GM18861 (cell line): ENCODE measurements around the gene GPR21.

ENCODE experiments used
- ATAC-seq: cut with Tn5 transposase; IDR thresholded peaks from one replicate; pipeline ENCODE4 v1.9.1; 2021; ENCODE audit not compliant: unreplicated experiment

The GPR21 gene

GRCh38 chr9:123063177-123063598, 29.7 kb downstream of the GPR21 start:
- no peak for ATAC-seq

GRCh38 chr9:123063896-123064295, 30.4 kb downstream of the GPR21 start:
- no peak for ATAC-seq

- no peak for ATAC-seq
Observed at GRCh38 chr9:123064716-123065115, 31.2 kb downstream of the GPR21 start.

GRCh38 chr9:123065196-123065595, 31.7 kb downstream of the GPR21 start:
- ATAC-seq: no peak

GRCh38 chr9:123067136-123067535, 33.7 kb downstream of the GPR21 start:
- ATAC-seq: no peak

- ATAC-seq: no peak
Observed at GRCh38 chr9:123069010-123069481, 35.6 kb downstream of the GPR21 start.

- ATAC-seq: no peak
Observed at GRCh38 chr9:123070198-123070597, 36.7 kb downstream of the GPR21 start.

GRCh38 chr9:123072407-123072995, 39.0 kb downstream of the GPR21 start:
- ATAC-seq: no peak

- ATAC-seq: no peak
Observed at GRCh38 chr9:123073441-123073840, 40.0 kb downstream of the GPR21 start.

- no peak for ATAC-seq
Observed at GRCh38 chr9:123073991-123074422, 40.5 kb downstream of the GPR21 start.

- no peak for ATAC-seq
Observed at GRCh38 chr9:123074628-123075027, 41.2 kb downstream of the GPR21 start.

- ATAC-seq: no peak
Observed at GRCh38 chr9:123080444-123080843, 47.0 kb downstream of the GPR21 start.

- no peak for ATAC-seq
Observed at GRCh38 chr9:123081824-123082223, 48.4 kb downstream of the GPR21 start.

- ATAC-seq: no peak
Observed at GRCh38 chr9:123083680-123084079, 50.2 kb downstream of the GPR21 start.

- no peak for ATAC-seq
Observed at GRCh38 chr9:123084256-123084655, 50.8 kb downstream of the GPR21 start.
